GM12864 (cell line): ENCODE measurements around the gene DEFB127.
"Not testable (repeated sequence)": the region's sequence is repeated elsewhere in the genome, so short reads cannot be mapped to it uniquely, and the experiment has no call there.

ENCODE experiments used
- DNase-seq: peaks from one replicate; pipeline ENCODE4 v3.0.0-alpha.2; 2011; ENCODE audit warnings: low read depth
- H3K4me3 ChIP-seq: 2 replicates; pipeline ENCODE4 v1.5.1; 2011; ENCODE audit warnings: mild to moderate bottlenecking, low read depth, low read length, control low read depth
- CTCF ChIP-seq: IDR thresholded peaks from 2 replicates; pipeline ENCODE4 v1.5.1; 2011; ENCODE audit warnings: low read depth, mild to moderate bottlenecking, moderate library complexity, low read length, control low read depth, inconsistent platforms; ENCODE audit errors: missing control alignments

DEFB127 gene

GRCh38 chr20:199996-200395 is 42.7 kb downstream of the DEFB127 start:
- TF ChIP-seq CTCF: no peak
- no peak for DNase-seq

GRCh38 chr20:203630-204029 is 46.4 kb downstream of the DEFB127 start:
- DNase-seq, H3K4me3 ChIP-seq: not testable (repeated sequence)

More at GRCh38 chr20:199996-200395, 42.7 kb downstream of the DEFB127 start:
- H3K4me3 ChIP-seq: no peak overlapping the region
